MM.1S (cell line): ENCODE measurements around the gene CTNNBL1.

ENCODE experiments used
- DNase-seq: peaks from one replicate; pipeline ENCODE4 v3.0.0-alpha.2; 2015
- H2AFZ ChIP-seq: fragments of 300-600 bp; sonication (generic); 2 replicates; pipeline ENCODE4 v1.6.0; 2016; ENCODE audit warnings: antibody characterized with exemption, low read length
- H3F3A ChIP-seq: fragments of 300-600 bp; sonication (generic); 2 replicates; pipeline ENCODE4 v1.6.1; 2016; ENCODE audit warnings: mild to moderate bottlenecking, antibody characterized with exemption, low read length, moderate library complexity, mixed read lengths; ENCODE audit not compliant: insufficient read depth
- H3K27ac ChIP-seq: fragments of 300-600 bp; sonication (generic); 2 replicates; pipeline ENCODE4 v1.5.1; 2016; ENCODE audit warnings: mild to moderate bottlenecking, low read length
- H3K27me3 ChIP-seq: fragments of 300-600 bp; sonication (generic); replicated peaks from 2 replicates; pipeline ENCODE4 v1.6.0; 2016; ENCODE audit warnings: low read length; ENCODE audit not compliant: insufficient read depth
- H3K36me3 ChIP-seq: fragments of 300-600 bp; sonication (generic); replicated peaks from 2 replicates; pipeline ENCODE4 v1.6.1; 2016; ENCODE audit warnings: mild to moderate bottlenecking, low read length, mixed read lengths; ENCODE audit not compliant: insufficient read depth
- H3K4me1 ChIP-seq: fragments of 300-600 bp; sonication (generic); 2 replicates; pipeline ENCODE4 v1.6.1; 2016; ENCODE audit warnings: low read length, mixed read lengths
- H3K4me2 ChIP-seq: fragments of 300-600 bp; sonication (generic); 2 replicates; pipeline ENCODE4 v1.6.0; 2016; ENCODE audit warnings: low read depth, low read length
- H3K4me3 ChIP-seq: fragments of 300-600 bp; sonication (generic); 2 replicates; pipeline ENCODE4 v1.5.1; 2016; ENCODE audit warnings: low read length, mixed read lengths
- H3K79me2 ChIP-seq: fragments of 300-600 bp; sonication (generic); 2 replicates; pipeline ENCODE4 v1.6.1; 2016; ENCODE audit warnings: mixed run types, low read length, mixed read lengths
- H3K9ac ChIP-seq: fragments of 300-600 bp; sonication (generic); 2 replicates; pipeline ENCODE4 v1.6.1; 2016; ENCODE audit warnings: low read length, mixed read lengths
- H3K9me2 ChIP-seq: fragments of 300-600 bp; sonication (generic); replicated peaks from 2 replicates; pipeline ENCODE4 v1.6.1; 2016; ENCODE audit warnings: mild to moderate bottlenecking, low read length, mixed read lengths; ENCODE audit not compliant: insufficient read depth
- H3K9me3 ChIP-seq: fragments of 300-600 bp; sonication (generic); replicated peaks from 2 replicates; pipeline ENCODE4 v1.6.1; 2016; ENCODE audit warnings: mild to moderate bottlenecking, low read length, mixed read lengths; ENCODE audit not compliant: insufficient read depth
- H4K20me1 ChIP-seq: fragments of 300-600 bp; sonication (generic); 2 replicates; pipeline ENCODE4 v1.6.1; 2016; ENCODE audit warnings: mild to moderate bottlenecking, low read length, moderate library complexity, mixed read lengths; ENCODE audit not compliant: insufficient read depth
- CTCF ChIP-seq: fragments of 300-600 bp; sonication (generic); IDR thresholded peaks from 2 replicates; pipeline ENCODE4 v1.5.1; 2016; ENCODE audit warnings: antibody characterized with exemption, low read length, mixed read lengths
- EZH2 ChIP-seq: fragments of 300-600 bp; sonication (generic); optimal IDR thresholded peaks from 2 replicates; pipeline ENCODE3; 2017; ENCODE audit warnings: low read depth, mild to moderate bottlenecking, antibody characterized with exemption, low read length, mixed read lengths
- EZH2phosphoT487 ChIP-seq: fragments of 300-600 bp; sonication (generic); IDR thresholded peaks from 2 replicates; pipeline ENCODE4 v1.6.1; 2018; ENCODE audit warnings: antibody characterized with exemption, low read length

CTNNBL1 gene

GRCh38 chr20:37760322-37760721, 66.5 kb downstream of the CTNNBL1 start:
- H4K20me1 ChIP-seq: no peaks in the 10 kb centered on the region
- H3F3A ChIP-seq: no peaks in the 10 kb centered on the region
- no peaks in the 10 kb centered on the region for H3K36me3 ChIP-seq
- H2AFZ ChIP-seq: no peak overlapping the region
- H3K79me2 ChIP-seq: no peaks in the 10 kb centered on the region
- no peaks in the 10 kb centered on the region for H3K4me1 ChIP-seq
- no peaks in the 10 kb centered on the region for H3K9me2 ChIP-seq
- no peak overlapping the region for H3K4me3 ChIP-seq
- DNase-seq: no peak
- TF ChIP-seq EZH2 (no peak), CTCF (no peak), EZH2phosphoT487 (no peak)
- H3K9me3 ChIP-seq: no peaks in the 10 kb centered on the region
- no peak overlapping the region for H3K9ac ChIP-seq
- no peaks in the 10 kb centered on the region for H3K27me3 ChIP-seq
- no peak overlapping the region for H3K4me2 ChIP-seq
- no peak overlapping the region for H3K27ac ChIP-seq

GRCh38 chr20:37762716-37763485, 69.1 kb downstream of the CTNNBL1 start:
- no peak overlapping the region for H3K27ac ChIP-seq
- H3K36me3 ChIP-seq: no peaks in the 10 kb centered on the region
- H3K4me2 ChIP-seq: no peak overlapping the region
- no peaks in the 10 kb centered on the region for H4K20me1 ChIP-seq
- no peaks in the 10 kb centered on the region for H3K79me2 ChIP-seq
- TF ChIP-seq CTCF (no peak), EZH2phosphoT487 (no peak), EZH2 (no peak)
- H3K4me1 ChIP-seq: no peaks in the 10 kb centered on the region
- no peak for DNase-seq
- no peaks in the 10 kb centered on the region for H3F3A ChIP-seq
- no peak overlapping the region for H3K4me3 ChIP-seq
- no peaks in the 10 kb centered on the region for H3K9me2 ChIP-seq
- no peak overlapping the region for H2AFZ ChIP-seq
- no peak overlapping the region for H3K9ac ChIP-seq
- no peaks in the 10 kb centered on the region for H3K9me3 ChIP-seq
- no peaks in the 10 kb centered on the region for H3K27me3 ChIP-seq

GRCh38 chr20:37764333-37764935, 70.6 kb downstream of the CTNNBL1 start:
- no peak overlapping the region for H3K9ac ChIP-seq
- H2AFZ ChIP-seq: no peak overlapping the region
- H3K27ac ChIP-seq: no peak overlapping the region
- H3K36me3 ChIP-seq: no peaks in the 10 kb centered on the region
- no peaks in the 10 kb centered on the region for H3K27me3 ChIP-seq
- H3F3A ChIP-seq: no peaks in the 10 kb centered on the region
- H3K9me3 ChIP-seq: no peaks in the 10 kb centered on the region
- no peak overlapping the region for H3K4me3 ChIP-seq
- no peak for DNase-seq
- no peak for TF ChIP-seq EZH2
- no peak for TF ChIP-seq CTCF
- no peak for TF ChIP-seq EZH2phosphoT487
- no peaks in the 10 kb centered on the region for H3K4me1 ChIP-seq
- no peaks in the 10 kb centered on the region for H3K9me2 ChIP-seq
- H4K20me1 ChIP-seq: no peaks in the 10 kb centered on the region
- no peak overlapping the region for H3K4me2 ChIP-seq
- H3K79me2 ChIP-seq: no peaks in the 10 kb centered on the region
